Measurements from ENCODE around the gene ADAMTS12. TPM values are rescaled to one million over a fixed set of nuclear protein-coding genes. Genes with fewer than 3 reads are reported as not detected.

The ADAMTS12 gene
- total and polyA plus RNA-seq, 2 donors (not counting 1 experiment from before 2014, with no cell fraction given) = 10.7 to 44.8 TPM

GRCh38 chr5:33936004-33936380 is 44.2 kb upstream of the ADAMTS12 start:
- DNase-seq (ENCODE audit: low read depth in 2 of 2) = peak; percentile 68 to 69
- Histone ChIP-seq H4K20me1 (ENCODE audit: control insufficient read depth, extremely low read depth, insufficient read depth, low read length) (no peaks in the 10 kb centered on the region), H3K4me3 (replicated peaks in 1 of 4; ENCODE audit: control extremely low read depth in 1 of 4, insufficient read depth in 1 of 4, low read depth in 3 of 4, low read length in 4 of 4) (peak overlapping the region; percentile 47 to 73 (median 57)), H3K9ac (ENCODE audit: insufficient read depth, low read length) (no peak overlapping the region), H3K79me2 (ENCODE audit: control insufficient read depth, insufficient read depth, low read length) (no peaks in the 10 kb centered on the region), H3K4me1 (ENCODE audit: control insufficient read depth, extremely low read depth, insufficient read depth, low read length) (no peaks in the 10 kb centered on the region), H3K27ac (ENCODE audit: insufficient read depth, low read length) (no peak overlapping the region), H3K36me3 (ENCODE audit: control insufficient read depth, insufficient read depth, low read length) (no peaks in the 10 kb centered on the region), H2AFZ (ENCODE audit: low read length) (peak overlapping the region; percentile 58), H3K4me2 (ENCODE audit: extremely low read depth, insufficient read depth, low read length) (peak overlapping the region; percentile 96), H3K9me3 (ENCODE audit: control insufficient read depth, insufficient read depth, low read depth, low read length) (no peaks in the 10 kb centered on the region), H3K27me3 (ENCODE audit: control insufficient read depth, insufficient read depth, low read length) (peaks cover 36% of the 10 kb centered on the region)
- TF ChIP-seq EZH2 (IDR thresholded peaks at IDR 0.05; ENCODE audit: low read length, missing control alignments) (no peak), CTCF (conservative IDR thresholded peaks at IDR 0.05 in 1 of 2, IDR thresholded peaks at IDR 0.05 in 1 of 2; ENCODE audit: low read depth in 1 of 2, low read length in 2 of 2) (no peak)

GRCh38 chr5:33934176-33934575 is 42.4 kb upstream of the ADAMTS12 start:
- H3K4me1 ChIP-seq (ENCODE audit: control insufficient read depth, extremely low read depth, insufficient read depth, low read length) = no peaks in the 10 kb centered on the region
- no peak overlapping the region for H3K4me3 ChIP-seq (replicated peaks in 1 of 4; ENCODE audit: control extremely low read depth in 1 of 4, insufficient read depth in 1 of 4, low read depth in 3 of 4, low read length in 4 of 4)
- no peak overlapping the region for H3K4me2 ChIP-seq (ENCODE audit: extremely low read depth, insufficient read depth, low read length)
- TF ChIP-seq EZH2 (IDR thresholded peaks at IDR 0.05; ENCODE audit: low read length, missing control alignments) (no peak), CTCF (conservative IDR thresholded peaks at IDR 0.05 in 1 of 2, IDR thresholded peaks at IDR 0.05 in 1 of 2; ENCODE audit: low read depth in 1 of 2, low read length in 2 of 2) (no peak)
- H3K9ac ChIP-seq (ENCODE audit: insufficient read depth, low read length) = no peak overlapping the region
- DNase-seq (ENCODE audit: low read depth in 2 of 2) = peak; percentile 25 to 56
- no peaks in the 10 kb centered on the region for H4K20me1 ChIP-seq (ENCODE audit: control insufficient read depth, extremely low read depth, insufficient read depth, low read length)
- H3K36me3 ChIP-seq (ENCODE audit: control insufficient read depth, insufficient read depth, low read length) = no peaks in the 10 kb centered on the region
- peaks cover 28% of the 10 kb centered on the region for H3K27me3 ChIP-seq (ENCODE audit: control insufficient read depth, insufficient read depth, low read length)
- no peak overlapping the region for H2AFZ ChIP-seq (ENCODE audit: low read length)
- H3K79me2 ChIP-seq (ENCODE audit: control insufficient read depth, insufficient read depth, low read length) = no peaks in the 10 kb centered on the region
- H3K9me3 ChIP-seq (ENCODE audit: control insufficient read depth, insufficient read depth, low read depth, low read length) = no peaks in the 10 kb centered on the region
- H3K27ac ChIP-seq (ENCODE audit: insufficient read depth, low read length) = no peak overlapping the region

- Histone ChIP-seq H3K27me3 (ENCODE audit: control insufficient read depth, insufficient read depth, low read length) (peaks cover 25% of the 10 kb centered on the region), H3K4me3 (replicated peaks in 1 of 4; ENCODE audit: control extremely low read depth in 1 of 4, insufficient read depth in 1 of 4, low read depth in 3 of 4, low read length in 4 of 4) (no peak overlapping the region), H3K4me1 (ENCODE audit: control insufficient read depth, extremely low read depth, insufficient read depth, low read length) (no peaks in the 10 kb centered on the region), H4K20me1 (ENCODE audit: control insufficient read depth, extremely low read depth, insufficient read depth, low read length) (no peaks in the 10 kb centered on the region), H3K27ac (ENCODE audit: insufficient read depth, low read length) (no peak overlapping the region), H3K4me2 (ENCODE audit: extremely low read depth, insufficient read depth, low read length) (no peak overlapping the region), H2AFZ (ENCODE audit: low read length) (no peak overlapping the region), H3K9me3 (ENCODE audit: control insufficient read depth, insufficient read depth, low read depth, low read length) (no peaks in the 10 kb centered on the region), H3K79me2 (ENCODE audit: control insufficient read depth, insufficient read depth, low read length) (no peaks in the 10 kb centered on the region), H3K36me3 (ENCODE audit: control insufficient read depth, insufficient read depth, low read length) (no peaks in the 10 kb centered on the region), H3K9ac (ENCODE audit: insufficient read depth, low read length) (no peak overlapping the region)
- DNase-seq (ENCODE audit: low read depth in 2 of 2) = no peak
- no peak for TF ChIP-seq EZH2 (IDR thresholded peaks at IDR 0.05; ENCODE audit: low read length, missing control alignments)
- TF ChIP-seq CTCF (conservative IDR thresholded peaks at IDR 0.05 in 1 of 2, IDR thresholded peaks at IDR 0.05 in 1 of 2; ENCODE audit: low read depth in 1 of 2, low read length in 2 of 2) = no peak
Observed at GRCh38 chr5:33933723-33934169, 42.0 kb upstream of the ADAMTS12 start.
